ENCODE data around the gene SMIM45.

- no peak for TF ChIP-seq POLR2A (IDR thresholded peaks at IDR 0.05; ENCODE audit: low read length)
- TF ChIP-seq GATA1 (IDR thresholded peaks at IDR 0.05; ENCODE audit: low read depth, low read length): no peak
Measured at GRCh38 chr22:41925783-41926460, 26.0 kb upstream of the SMIM45 start.

Data from erythroblast (primary cell).